Panc1 (cell line): ENCODE measurements around the gene TACC2. TPM values are rescaled to one million over a fixed set of nuclear protein-coding genes. Genes with fewer than 3 reads are reported as not detected.

Experiments
- ATAC-seq: fragments of 200-7000 bp; cut with Tn5 transposase; 2 replicates; pipeline ENCODE4 v1.9.1; 2020; ENCODE audit warnings: mild to moderate bottlenecking, moderate library complexity
- BruUV-seq: library from RNA; stranded (reverse); fragments of 400-500 nt; replicated peaks from 2 replicates; lab custom pipeline; 2021; lab: Mats Ljungman, UMichigan
- CTCF ChIA-PET: fragments of 300-600 bp; sonication (Branson Sonifier 250); formaldehyde crosslinking; loops from one replicate; lab custom pipeline; 2022; ENCODE audit warnings: antibody characterized with exemption; lab: Charles Lee
- POLR2A ChIA-PET: fragments of 300-600 bp; sonication (Branson Sonifier 250); formaldehyde crosslinking; loops from one replicate; lab custom pipeline; 2022; ENCODE audit warnings: antibody characterized with exemption; lab: Charles Lee
- DNase-seq: peaks from one replicate; pipeline ENCODE4 v3.0.0-alpha.2; 2010; ENCODE audit warnings: low read depth, low spot score
- H3K27ac ChIP-seq: 2 replicates; pipeline ENCODE4 v1.5.1; 2011; ENCODE audit warnings: mild to moderate bottlenecking, low read length, inconsistent platforms
- H3K27me3 ChIP-seq: fragments of 200-500 bp; sonication (Bioruptor generic); 2 replicates; pipeline ENCODE4 v1.6.0; 2014; ENCODE audit warnings: low read length, inconsistent platforms; ENCODE audit not compliant: control insufficient read depth, insufficient read depth
- H3K36me3 ChIP-seq: fragments of 200-500 bp; sonication (Bioruptor generic); 2 replicates; pipeline ENCODE4 v1.5.1; 2014; ENCODE audit warnings: inconsistent platforms, mild to moderate bottlenecking, low read length, moderate library complexity; ENCODE audit not compliant: control insufficient read depth, insufficient read depth
- H3K4me1 ChIP-seq: 2 replicates; pipeline ENCODE4 v1.5.1; 2011; ENCODE audit warnings: inconsistent platforms, mild to moderate bottlenecking, low read length, moderate library complexity; ENCODE audit not compliant: control insufficient read depth, insufficient read depth
- H3K4me3 ChIP-seq, 2 experiments: 2 replicates each; pipeline ENCODE4 v1.5.1; 2011 to 2012; ENCODE audit warnings: low read depth in 2 of 2, low read length in 2 of 2, mild to moderate bottlenecking in 2 of 2, inconsistent platforms in 1 of 2, moderate library complexity in 1 of 2
- H3K9me3 ChIP-seq: fragments of 200-500 bp; sonication (Bioruptor generic); 2 replicates; pipeline ENCODE4 v1.5.1; 2014; ENCODE audit warnings: low read depth, mild to moderate bottlenecking, inconsistent platforms, low read length, moderate library complexity; ENCODE audit not compliant: control insufficient read depth, insufficient read depth
- POLR2AphosphoS5 ChIP-seq: IDR thresholded peaks from 2 replicates; pipeline ENCODE4 v1.6.1; 2012; ENCODE audit warnings: mild to moderate bottlenecking, low read depth, low read length, moderate library complexity
- SIN3A ChIP-seq: IDR thresholded peaks from 2 replicates; pipeline ENCODE4 v1.6.1; 2012; ENCODE audit warnings: low read depth, mild to moderate bottlenecking, low read length, moderate library complexity, borderline replicate concordance; ENCODE audit not compliant: insufficient read depth
- TCF7L2 ChIP-seq: IDR thresholded peaks from 2 replicates; pipeline ENCODE4 v1.6.1; 2011; ENCODE audit warnings: mild to moderate bottlenecking, low read depth, low read length, inconsistent platforms
- in situ Hi-C: cut with HindIII; loops from 2 replicates; pipeline ENCODE4 v1.10.0; 2016; ENCODE audit warnings: low sequenced_read_pairs, low pct_unique_long_range_greater_than_20kb
- intact Hi-C: fragments of 100-400 bp; cut with micrococcal nuclease; formaldehyde crosslinking; loops from one replicate; pipeline ENCODE4 v1.10.0; 2022; ENCODE audit not compliant: unreplicated experiment
- total RNA-seq: library from RNA; stranded (reverse); gene quantifications from one replicate; pipeline ENCODE4 v1.2.1, GENCODE V29; 2021; ENCODE audit not compliant: unreplicated experiment
- TF ChIP-seq, protein P1 (sequence below): fragments of 450-650 bp; IDR thresholded peaks from 2 replicates; pipeline ENCODE4 v1.5.1; 2017; ENCODE audit warnings: mild to moderate bottlenecking
- TF ChIP-seq, protein P2 (sequence below), 2 experiments: IDR thresholded peaks; 2 replicates each; pipeline ENCODE4 v1.6.1; 2011 to 2012; ENCODE audit warnings: low read depth in 2 of 2, control low read depth in 1 of 2, low read length in 1 of 2, mild to moderate bottlenecking in 1 of 2, moderate library complexity in 1 of 2; ENCODE audit not compliant: insufficient read depth in 1 of 2

Gene TACC2
- total RNA-seq, 1 experiment from 2014 or later = 133 TPM

DNA sequence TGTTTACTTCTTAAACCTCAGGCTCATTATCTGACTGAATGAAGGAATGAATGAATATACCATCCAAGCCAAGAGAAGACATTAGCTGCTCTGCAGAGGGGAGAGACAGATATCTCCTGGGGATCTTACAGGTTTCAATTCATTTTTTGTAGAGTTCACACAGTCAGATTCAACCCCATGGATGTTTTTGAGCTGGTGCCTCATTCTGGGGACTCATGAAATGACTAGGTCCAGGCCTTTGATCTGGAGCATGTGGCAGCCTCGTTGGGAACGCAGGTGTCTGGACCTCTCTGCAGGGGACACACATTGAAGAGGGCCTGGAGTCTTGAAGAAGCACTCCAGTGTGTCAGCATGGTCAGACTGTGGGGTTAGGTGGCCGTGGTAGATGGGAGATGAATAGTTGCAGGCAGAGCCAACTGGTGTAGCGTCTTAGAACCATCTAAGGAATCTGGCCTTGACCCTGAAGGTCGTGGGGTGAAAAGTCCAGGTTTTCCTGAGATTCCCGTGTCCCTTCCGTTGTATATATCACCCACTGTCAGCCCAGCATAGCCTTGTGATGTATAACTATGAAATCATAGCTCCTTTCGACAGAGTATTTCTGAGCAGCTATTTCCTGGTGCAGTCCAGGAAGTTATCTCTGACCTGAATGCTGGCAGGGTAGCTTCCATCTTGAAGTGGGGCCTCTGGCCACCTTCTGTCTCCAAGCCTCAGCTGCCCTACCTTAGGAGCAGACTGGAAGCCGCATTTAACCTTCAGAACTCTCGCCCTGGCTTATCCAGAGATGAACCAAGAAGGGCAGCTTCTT, 304.4 kb downstream of the TACC2 start:
- H3K4me1 ChIP-seq = peaks cover 5% of the 10 kb centered on the region
- H3K4me3 ChIP-seq = no peak overlapping the region
- no peak overlapping the region for H3K27ac ChIP-seq
- H3K36me3 ChIP-seq = no peaks in the 10 kb centered on the region
- ChIA-PET POLR2A (no interaction called here), CTCF (no interaction called here)
- no peak for DNase-seq
- no peak for TF ChIP-seq TCF7L2
- TF ChIP-seq POLR2AphosphoS5 = no peak
- TF ChIP-seq, protein P1, sequence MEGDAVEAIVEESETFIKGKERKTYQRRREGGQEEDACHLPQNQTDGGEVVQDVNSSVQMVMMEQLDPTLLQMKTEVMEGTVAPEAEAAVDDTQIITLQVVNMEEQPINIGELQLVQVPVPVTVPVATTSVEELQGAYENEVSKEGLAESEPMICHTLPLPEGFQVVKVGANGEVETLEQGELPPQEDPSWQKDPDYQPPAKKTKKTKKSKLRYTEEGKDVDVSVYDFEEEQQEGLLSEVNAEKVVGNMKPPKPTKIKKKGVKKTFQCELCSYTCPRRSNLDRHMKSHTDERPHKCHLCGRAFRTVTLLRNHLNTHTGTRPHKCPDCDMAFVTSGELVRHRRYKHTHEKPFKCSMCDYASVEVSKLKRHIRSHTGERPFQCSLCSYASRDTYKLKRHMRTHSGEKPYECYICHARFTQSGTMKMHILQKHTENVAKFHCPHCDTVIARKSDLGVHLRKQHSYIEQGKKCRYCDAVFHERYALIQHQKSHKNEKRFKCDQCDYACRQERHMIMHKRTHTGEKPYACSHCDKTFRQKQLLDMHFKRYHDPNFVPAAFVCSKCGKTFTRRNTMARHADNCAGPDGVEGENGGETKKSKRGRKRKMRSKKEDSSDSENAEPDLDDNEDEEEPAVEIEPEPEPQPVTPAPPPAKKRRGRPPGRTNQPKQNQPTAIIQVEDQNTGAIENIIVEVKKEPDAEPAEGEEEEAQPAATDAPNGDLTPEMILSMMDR = no peak
- TF ChIP-seq, protein P2, sequence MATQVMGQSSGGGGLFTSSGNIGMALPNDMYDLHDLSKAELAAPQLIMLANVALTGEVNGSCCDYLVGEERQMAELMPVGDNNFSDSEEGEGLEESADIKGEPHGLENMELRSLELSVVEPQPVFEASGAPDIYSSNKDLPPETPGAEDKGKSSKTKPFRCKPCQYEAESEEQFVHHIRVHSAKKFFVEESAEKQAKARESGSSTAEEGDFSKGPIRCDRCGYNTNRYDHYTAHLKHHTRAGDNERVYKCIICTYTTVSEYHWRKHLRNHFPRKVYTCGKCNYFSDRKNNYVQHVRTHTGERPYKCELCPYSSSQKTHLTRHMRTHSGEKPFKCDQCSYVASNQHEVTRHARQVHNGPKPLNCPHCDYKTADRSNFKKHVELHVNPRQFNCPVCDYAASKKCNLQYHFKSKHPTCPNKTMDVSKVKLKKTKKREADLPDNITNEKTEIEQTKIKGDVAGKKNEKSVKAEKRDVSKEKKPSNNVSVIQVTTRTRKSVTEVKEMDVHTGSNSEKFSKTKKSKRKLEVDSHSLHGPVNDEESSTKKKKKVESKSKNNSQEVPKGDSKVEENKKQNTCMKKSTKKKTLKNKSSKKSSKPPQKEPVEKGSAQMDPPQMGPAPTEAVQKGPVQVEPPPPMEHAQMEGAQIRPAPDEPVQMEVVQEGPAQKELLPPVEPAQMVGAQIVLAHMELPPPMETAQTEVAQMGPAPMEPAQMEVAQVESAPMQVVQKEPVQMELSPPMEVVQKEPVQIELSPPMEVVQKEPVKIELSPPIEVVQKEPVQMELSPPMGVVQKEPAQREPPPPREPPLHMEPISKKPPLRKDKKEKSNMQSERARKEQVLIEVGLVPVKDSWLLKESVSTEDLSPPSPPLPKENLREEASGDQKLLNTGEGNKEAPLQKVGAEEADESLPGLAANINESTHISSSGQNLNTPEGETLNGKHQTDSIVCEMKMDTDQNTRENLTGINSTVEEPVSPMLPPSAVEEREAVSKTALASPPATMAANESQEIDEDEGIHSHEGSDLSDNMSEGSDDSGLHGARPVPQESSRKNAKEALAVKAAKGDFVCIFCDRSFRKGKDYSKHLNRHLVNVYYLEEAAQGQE (IDR thresholded peaks at IDR 0.05; ENCODE audit: insufficient read depth in 1 of 2, low read depth in 2 of 2, low read length in 1 of 2) = no peak
- no peak for TF ChIP-seq SIN3A
- in situ Hi-C loops (no loop called here), intact Hi-C loops (no loop called here)
- H3K9me3 ChIP-seq = no peaks in the 10 kb centered on the region
- no peak for ATAC-seq
- H3K27me3 ChIP-seq = no peaks in the 10 kb centered on the region
- BruUV-seq = no TSS peak

DNA sequence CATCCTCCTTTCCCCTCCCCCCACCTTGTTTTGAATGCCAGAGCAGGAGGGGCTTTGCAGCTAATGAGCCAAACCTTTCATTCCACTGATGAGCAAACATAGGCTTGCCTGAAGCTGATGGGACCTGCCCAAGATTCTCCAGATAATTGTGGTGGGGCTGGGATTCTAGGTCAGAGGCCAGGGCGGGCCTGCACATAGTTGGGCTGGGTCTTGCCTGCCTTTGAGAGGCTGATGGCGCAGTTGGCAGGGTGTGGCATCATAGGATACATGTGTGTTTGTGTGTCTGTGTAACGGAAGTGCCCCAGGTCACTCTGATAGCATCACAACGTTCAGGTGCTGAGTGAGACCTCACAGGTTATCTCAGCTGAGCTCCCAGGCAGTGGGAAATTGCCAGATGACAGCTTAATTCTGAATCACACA, 305.0 kb downstream of the TACC2 start:
- Histone ChIP-seq H3K4me3 (no peak overlapping the region), H3K9me3 (no peaks in the 10 kb centered on the region), H3K4me1 (peaks cover 8% of the 10 kb centered on the region), H3K36me3 (no peaks in the 10 kb centered on the region), H3K27me3 (no peaks in the 10 kb centered on the region), H3K27ac (no peak overlapping the region)
- TF ChIP-seq TCF7L2 = no peak
- TF ChIP-seq POLR2AphosphoS5 = no peak
- TF ChIP-seq, protein P2 (IDR thresholded peaks at IDR 0.05; ENCODE audit: insufficient read depth in 1 of 2, low read depth in 2 of 2, low read length in 1 of 2) = no peak
- TF ChIP-seq, protein P1 = no peak
- no peak for TF ChIP-seq SIN3A
- CTCF ChIA-PET = no interaction called here
- intact Hi-C loops = no loop called here
- in situ Hi-C loops = no loop called here
- BruUV-seq = no TSS peak
- no peak for ATAC-seq
- DNase-seq = no peak
- POLR2A ChIA-PET = no interaction called here
